ENCODE data around the gene F12. TPM values are rescaled to one million over a fixed set of nuclear protein-coding genes. Genes with fewer than 3 reads are reported as not detected.

The F12 gene
- total RNA-seq, 1 experiment from 2014 or later: 12.8 TPM

GRCh38 chr5:177372034-177372896 lies 37.1 kb downstream of the F12 start:
- DNase-seq (ENCODE audit: extremely low read depth, low read depth): no peak

GRCh38 chr5:177371120-177372033 lies 38.0 kb downstream of the F12 start:
- DNase-seq (ENCODE audit: extremely low read depth, low read depth): no peak

GRCh38 chr5:177370488-177371119 lies 38.8 kb downstream of the F12 start:
- DNase-seq (ENCODE audit: extremely low read depth, low read depth): peak; percentile 90

- DNase-seq (ENCODE audit: extremely low read depth, low read depth): no peak
Observed at GRCh38 chr5:177369645-177370440, 39.5 kb downstream of the F12 start.

- DNase-seq (ENCODE audit: extremely low read depth, low read depth): peak; percentile 56
Observed at GRCh38 chr5:177368869-177369644, 40.3 kb downstream of the F12 start.

GRCh38 chr5:177367981-177368868 lies 41.1 kb downstream of the F12 start:
- DNase-seq (ENCODE audit: extremely low read depth, low read depth): no peak

GRCh38 chr5:177367323-177367848 lies 42.0 kb downstream of the F12 start:
- DNase-seq (ENCODE audit: extremely low read depth, low read depth): no peak

GRCh38 chr5:177366528-177367322 lies 42.6 kb downstream of the F12 start:
- DNase-seq (ENCODE audit: extremely low read depth, low read depth): no peak

GRCh38 chr5:177365845-177366527 lies 43.4 kb downstream of the F12 start:
- no peak for DNase-seq (ENCODE audit: extremely low read depth, low read depth)

- no peak for DNase-seq (ENCODE audit: extremely low read depth, low read depth)
Observed at GRCh38 chr5:177364159-177364962, 45.0 kb downstream of the F12 start.

GRCh38 chr5:177363565-177363964 lies 45.8 kb downstream of the F12 start:
- DNase-seq (ENCODE audit: extremely low read depth, low read depth): no peak

GRCh38 chr5:177362610-177363507 lies 46.5 kb downstream of the F12 start:
- peak; percentile 30 for DNase-seq (ENCODE audit: extremely low read depth, low read depth)

GRCh38 chr5:177362292-177362609 lies 47.1 kb downstream of the F12 start:
- DNase-seq (ENCODE audit: extremely low read depth, low read depth): no peak

- no peak for DNase-seq (ENCODE audit: extremely low read depth, low read depth)
Observed at GRCh38 chr5:177361418-177362291, 47.7 kb downstream of the F12 start.
